K562 (cell line): ENCODE measurements around the gene HLA-DPA1. TPM values are rescaled to one million over a fixed set of nuclear protein-coding genes. Genes with fewer than 3 reads are reported as not detected.

Experiments
- ATAC-seq: fragments of 200-7000 bp; cut with Tn5 transposase; 3 replicates; pipeline ENCODE4 v1.9.1; 2020; ENCODE audit warnings: moderate library complexity
- BruUV-seq: library from RNA; stranded (reverse); fragments of 400-500 nt; replicated peaks from 2 replicates; lab custom pipeline; 2021; lab: Mats Ljungman, UMichigan
- CTCF ChIA-PET: fragments of 300-600 bp; formaldehyde crosslinking; extraction: SDS; loops from one replicate; lab custom pipeline; 2021; ENCODE audit warnings: low intra/inter-chr PET ratio; lab: Yijun Ruan, JAX
- POLR2A ChIA-PET: fragments of 300-600, 350-650 bp; sonication (Branson Sonifier 250); formaldehyde crosslinking; extraction: SDS; loops from one replicate; lab custom pipeline; 2021; ENCODE audit warnings: antibody characterized with exemption, inconsistent platforms; lab: Yijun Ruan, JAX
- DNase-seq, 4 experiments: peaks; one replicate each; pipeline versions ENCODE4 v3.0.0 to v3.0.0-alpha.2; 2011 to 2018; ENCODE audit warnings: low spot score in 3 of 4, mixed read lengths in 3 of 4; ENCODE audit errors: extremely low read depth in 1 of 4
- FAIRE-seq: peaks from 2 replicates; lab custom pipeline; 2011; peaks lifted over from hg19 to GRCh38; lab: Jason Lieb, UNC
- H2AFZ ChIP-seq: 2 replicates; pipeline ENCODE4 v1.6.0; 2011; ENCODE audit warnings: low read depth, low read length, control low read depth, inconsistent platforms
- H3K27ac ChIP-seq: fragments of 200-600 bp; 3 replicates; pipeline ENCODE4 v1.8.0; 2011; ENCODE audit warnings: low read depth, mild to moderate bottlenecking, control low read depth, inconsistent platforms, low read length, moderate library complexity, mixed read lengths; ENCODE audit errors: extremely low read depth
- H3K27me3 ChIP-seq, 2 experiments: fragments of 300-600 bp in 1 of 2; 2 replicates in 1 of 2; 3 replicates in 1 of 2; pipeline versions ENCODE4 v1.6.0 to v1.8.0; 2011; ENCODE audit warnings: inconsistent platforms in 2 of 2, low read length in 2 of 2, mild to moderate bottlenecking in 1 of 2, mixed read lengths in 1 of 2, moderate library complexity in 1 of 2; ENCODE audit not compliant: control insufficient read depth in 2 of 2, insufficient read depth in 2 of 2
- H3K36me3 ChIP-seq: fragments of 300-600 bp; 3 replicates; pipeline ENCODE4 v1.8.0; 2011; ENCODE audit warnings: mild to moderate bottlenecking, low read length, inconsistent platforms; ENCODE audit not compliant: control insufficient read depth, insufficient read depth
- H3K4me1 ChIP-seq, 2 experiments: fragments of 200-600 bp in 1 of 2; replicated peaks in 1 of 2; 2 replicates in 1 of 2; 3 replicates in 1 of 2; pipeline versions ENCODE4 v1.5.1 to v1.8.0; 2011; ENCODE audit warnings: inconsistent platforms in 2 of 2, low read length in 2 of 2, mild to moderate bottlenecking in 1 of 2, mixed read lengths in 1 of 2, moderate library complexity in 1 of 2; ENCODE audit not compliant: control insufficient read depth in 2 of 2, insufficient read depth in 2 of 2
- H3K4me2 ChIP-seq: 2 replicates; pipeline ENCODE4 v1.6.1; 2011; ENCODE audit warnings: low read length, control low read depth, inconsistent platforms, mixed read lengths; ENCODE audit not compliant: insufficient read depth
- H3K4me3 ChIP-seq: fragments of 200-600 bp; sonication (generic), shearing (Covaris generic); 2 replicates; pipeline ENCODE4 v1.5.1; 2016; ENCODE audit warnings: control low read depth, inconsistent platforms
- H3K79me2 ChIP-seq: fragments of 200-600 bp; 3 replicates; pipeline ENCODE4 v1.8.0; 2011; ENCODE audit warnings: low read length, inconsistent platforms; ENCODE audit not compliant: control insufficient read depth, insufficient read depth
- H3K9ac ChIP-seq, 2 experiments: 2 replicates each; pipeline versions ENCODE4 v1.6.0 to v1.6.1; 2011; ENCODE audit warnings: low read depth in 2 of 2, low read length in 2 of 2, control low read depth in 1 of 2, inconsistent platforms in 1 of 2, mild to moderate bottlenecking in 1 of 2, mixed read lengths in 1 of 2; ENCODE audit not compliant: insufficient read depth in 1 of 2
- H3K9me1 ChIP-seq: one replicate; pipeline ENCODE4 v1.6.0; 2011; ENCODE audit warnings: inconsistent platforms, mild to moderate bottlenecking, low read length, moderate library complexity; ENCODE audit not compliant: control insufficient read depth, insufficient read depth
- H3K9me3 ChIP-seq: replicated peaks from 2 replicates; pipeline ENCODE4 v1.5.1; 2011; ENCODE audit warnings: low read depth, low read length, inconsistent platforms; ENCODE audit not compliant: control insufficient read depth, insufficient read depth
- H4K20me1 ChIP-seq: replicated peaks from 2 replicates; pipeline ENCODE4 v1.6.1; 2011; ENCODE audit warnings: low read length, inconsistent platforms, mixed read lengths; ENCODE audit not compliant: control insufficient read depth, insufficient read depth
- ATF7 ChIP-seq: fragments of 450-650 bp; IDR thresholded peaks from 2 replicates; pipeline ENCODE4 v1.7.1; 2014; ENCODE audit warnings: mild to moderate bottlenecking, moderate library complexity
- ELF2 ChIP-seq: fragments of 250-450 bp; sonication (Bioruptor Pico); IDR thresholded peaks from 2 replicates; pipeline ENCODE4 v1.5.0; 2021; ENCODE audit warnings: mild to moderate bottlenecking
- POLR3A ChIP-seq: IDR thresholded peaks from 2 replicates; pipeline ENCODE4 v1.6.1; 2011; ENCODE audit warnings: borderline replicate concordance, mild to moderate bottlenecking, moderate library complexity; ENCODE audit not compliant: insufficient read length, insufficient read depth; ENCODE audit errors: extremely low read depth
- ZNF830 ChIP-seq: fragments of 250-450 bp; sonication (Bioruptor Pico); IDR thresholded peaks from 2 replicates; pipeline ENCODE4 v1.5.0; 2021; ENCODE audit warnings: mild to moderate bottlenecking
- WGBS: fragments of 100-300 bp; shearing (Covaris generic); methylation state at CpG from one replicate; pipeline ENCODE4 v1.1.6; 2016; ENCODE audit warnings: low coverage, mixed read lengths; ENCODE audit not compliant: insufficient coverage; ENCODE audit errors: missing lambda C conversion rate; 5-methylcytosine and 5-hydroxymethylcytosine counted together
- in situ Hi-C: fragments of 300-500 bp; cut with MboI; formaldehyde crosslinking; loops from 4 replicates; pipeline ENCODE4 v1.15.0; 2018; ENCODE audit warnings: inconsistent platforms, mixed read lengths
- intact Hi-C: fragments of 100-400 bp; cut with micrococcal nuclease; formaldehyde crosslinking; loops from 2 replicates; pipeline ENCODE4 v1.14.2; 2022
- polyA plus RNA-seq, 8 experiments: library from polyadenylated mRNA; depleted of rRNA in 4 of 8; stranded (reverse) in 5 of 8; unstranded in 3 of 8; fragments of >200 nt; fragmentation: Nextera tagmentation in 2 of 8; fragmentation: Illumina TruSeq in 1 of 8; extraction: Ambion mirVana in 2 of 8; extraction: Trizol in 1 of 8; gene quantifications; 2 replicates each; pipeline versions ENCODE4 v1.2.1 to v1.2.3, GENCODE V29; 2011 to 2014; ENCODE audit warnings: inconsistent platforms in 1 of 8, missing spikeins in 1 of 8
- total RNA-seq, 7 experiments: library from RNA; depleted of rRNA in 6 of 7; stranded (reverse); fragments of >200 nt in 6 of 7; fragmentation: Illumina TruSeq in 2 of 7; extraction: Trizol in 2 of 7; gene quantifications; 2 replicates each; pipeline versions ENCODE4 v1.2.1 to v1.2.3, GENCODE V29; 2011 to 2021; ENCODE audit warnings: low replicate concordance in 1 of 7

Gene HLA-DPA1
- total and polyA plus RNA-seq, 9 of the 15 experiments (the other 6 are each of a cell fraction or from before 2014, with no cell fraction given), result 0.23 to 0.93 (median 0.55) TPM

- H3K9me1 ChIP-seq, result no peaks in the 10 kb centered on the region
- no peak for FAIRE-seq
- H3K4me2 ChIP-seq, result no peak overlapping the region
- H3K4me3 ChIP-seq, result no peak overlapping the region
- peaks cover 21 to 35% of the 10 kb centered on the region in 2 experiments; a peak in 4 of 5 replicates for H3K27me3 ChIP-seq
- intact Hi-C loops (no loop called here), in situ Hi-C loops (no loop called here)
- ATAC-seq, result no peak
- DNase-seq, result no peak
- POLR2A ChIA-PET, result interaction anchor here (1.0 kb wide), 1 partner anchor 10 kb away, joined by 3 read pairs; no protein-coding TSS in a partner anchor
- no peaks in the 10 kb centered on the region for H3K9me3 ChIP-seq
- H3K36me3 ChIP-seq, result no peaks in the 10 kb centered on the region
- 4% methylated on average over 4 of the region's 4 CpGs for WGBS
- H3K9ac ChIP-seq, result no peak overlapping the region
- H3K79me2 ChIP-seq, result no peaks in the 10 kb centered on the region
- no peak for TF ChIP-seq ATF7
- TF ChIP-seq, all 486 proteins: peak for 0
- H3K4me1 ChIP-seq, result no peaks in the 10 kb centered on the region; a peak in 2 of 5 replicates
- H2AFZ ChIP-seq, result no peak overlapping the region
- BruUV-seq, result no TSS peak
- H4K20me1 ChIP-seq, result no peaks in the 10 kb centered on the region
- H3K27ac ChIP-seq, result no peak overlapping the region
- CTCF ChIA-PET, result no interaction called here
Measured at GRCh38 chr6:33075208-33075567, 1.7 kb upstream of the HLA-DPA1 start.

GRCh38 chr6:33072508-33073100 lies 845 bp downstream of the HLA-DPA1 start:
- H3K4me1 ChIP-seq, result no peaks in the 10 kb centered on the region; a peak in 1 of 5 replicates
- no peak for TF ChIP-seq ELF2 (CRISPR knock-in tag)
- no peak for TF ChIP-seq POLR3A
- no peak for TF ChIP-seq ZNF830 (CRISPR knock-in tag)
- FAIRE-seq, result no peak

More at GRCh38 chr6:33072508-33073100, 845 bp downstream of the HLA-DPA1 start:
- Histone ChIP-seq H3K79me2 (no peaks in the 10 kb centered on the region), H3K4me2 (no peak overlapping the region), H4K20me1 (no peaks in the 10 kb centered on the region), H2AFZ (no peak overlapping the region), H3K27ac (no peak overlapping the region), H3K4me3 (no peak overlapping the region), H3K9ac (no peak overlapping the region), H3K9me1 (no peaks in the 10 kb centered on the region), H3K36me3 (no peaks in the 10 kb centered on the region), H3K27me3 (peaks cover 8 to 29% of the 10 kb centered on the region in 2 experiments; a peak in 3 of 5 replicates), H3K9me3 (no peaks in the 10 kb centered on the region)
- BruUV-seq, result no TSS peak
- intact Hi-C loops (no loop called here), in situ Hi-C loops (no loop called here)
- ChIA-PET CTCF (interaction anchor here (0.7 kb wide), 1 partner anchor 57 kb away, joined by 3 read pairs; no protein-coding TSS in a partner anchor), POLR2A (interaction anchor here (0.6 to 1.0 kb wide), 2 partner anchors 176 to 575 kb away, joined by 3 to 4 read pairs; no protein-coding TSS in a partner anchor)
- WGBS, result 0% methylated on average over 7 of the region's 7 CpGs
- no peak for ATAC-seq
- no peak for DNase-seq
